WTC11 (cell line): Measurements from ENCODE around the gene GAB1. TPM values are rescaled to one million over a fixed set of nuclear protein-coding genes. Genes with fewer than 3 reads are reported as not detected.

Experiments
- ELF4 ChIP-seq: sonication (generic); formaldehyde crosslinking; IDR thresholded peaks from 2 replicates; pipeline ENCODE4 v1.8.1; 2022; ENCODE audit warnings: low read depth, mild to moderate bottlenecking, moderate library complexity, missing genetic modification reagents
- FOXK1 ChIP-seq: sonication (generic); formaldehyde crosslinking; IDR thresholded peaks from 2 replicates; pipeline ENCODE4 v1.8.0; 2022; ENCODE audit warnings: mild to moderate bottlenecking, moderate library complexity, missing genetic modification reagents
- GABPB1 ChIP-seq: sonication (generic); formaldehyde crosslinking; IDR thresholded peaks from 2 replicates; pipeline ENCODE4 v1.8.1; 2023; ENCODE audit warnings: mild to moderate bottlenecking, missing genetic modification reagents
- GTF2I ChIP-seq: fragments of 250-450 bp; sonication (Bioruptor Pico); conservative IDR thresholded peaks from 2 replicates; pipeline ENCODE4 v1.4.0; 2021; ENCODE audit warnings: mild to moderate bottlenecking
- PRDM15 ChIP-seq: sonication (generic); formaldehyde crosslinking; IDR thresholded peaks from 2 replicates; pipeline ENCODE4 v1.8.0; 2022; ENCODE audit warnings: missing genetic modification reagents
- PRRX2 ChIP-seq: fragments of 250-450 bp; sonication (Bioruptor Pico); IDR thresholded peaks from 2 replicates; pipeline ENCODE4 v1.8.0; 2021; ENCODE audit warnings: mild to moderate bottlenecking
- RELA ChIP-seq: sonication (generic); formaldehyde crosslinking; IDR thresholded peaks from 2 replicates; pipeline ENCODE4 v1.8.1; 2022; ENCODE audit warnings: missing genetic modification reagents, mild to moderate bottlenecking, borderline replicate concordance
- ZNF232 ChIP-seq: sonication (generic); formaldehyde crosslinking; IDR thresholded peaks from 2 replicates; pipeline ENCODE4 v1.8.0; 2022; ENCODE audit warnings: mild to moderate bottlenecking, missing genetic modification reagents
- ZNF396 ChIP-seq: fragments of 250-450 bp; sonication (Bioruptor Pico); IDR thresholded peaks from 2 replicates; pipeline ENCODE4 v1.8.0; 2021; ENCODE audit warnings: mild to moderate bottlenecking, moderate library complexity, borderline replicate concordance
- total RNA-seq: library from RNA; stranded (reverse); gene quantifications from 3 replicates; pipeline ENCODE4 v1.2.3, GENCODE V29; 2021
- TF ChIP-seq, protein P1 (sequence below): fragments of 250-450 bp; sonication (Bioruptor Pico); IDR thresholded peaks from 2 replicates; pipeline ENCODE4 v1.9.0; 2021; ENCODE audit warnings: mild to moderate bottlenecking, borderline replicate concordance
- TF ChIP-seq, protein P2 (sequence below): sonication (generic); formaldehyde crosslinking; IDR thresholded peaks from 2 replicates; pipeline ENCODE4 v1.8.0; 2022; ENCODE audit warnings: mild to moderate bottlenecking, missing genetic modification reagents
- TF ChIP-seq, protein P3 (sequence below): sonication (generic); formaldehyde crosslinking; IDR thresholded peaks from 2 replicates; pipeline ENCODE4 v1.8.1; 2023; ENCODE audit warnings: mild to moderate bottlenecking, moderate library complexity, missing genetic modification reagents
- TF ChIP-seq, protein P4 (sequence below): sonication (generic); formaldehyde crosslinking; IDR thresholded peaks from 2 replicates; pipeline ENCODE4 v1.8.0; 2023; ENCODE audit warnings: missing genetic modification reagents
- TF ChIP-seq, protein P5 (sequence below): fragments of 250-450 bp; sonication (Bioruptor Pico); conservative IDR thresholded peaks from 2 replicates; pipeline ENCODE4 v1.9.0; 2021; ENCODE audit warnings: mild to moderate bottlenecking
- TF ChIP-seq, protein P6 (sequence below): fragments of 250-450 bp; sonication (Bioruptor Pico); IDR thresholded peaks from 2 replicates; pipeline ENCODE4 v1.8.0; 2021; ENCODE audit warnings: mild to moderate bottlenecking

GAB1 gene
- total RNA-seq, 1 experiment from 2014 or later = 17.4 TPM

- TF ChIP-seq, protein P1, sequence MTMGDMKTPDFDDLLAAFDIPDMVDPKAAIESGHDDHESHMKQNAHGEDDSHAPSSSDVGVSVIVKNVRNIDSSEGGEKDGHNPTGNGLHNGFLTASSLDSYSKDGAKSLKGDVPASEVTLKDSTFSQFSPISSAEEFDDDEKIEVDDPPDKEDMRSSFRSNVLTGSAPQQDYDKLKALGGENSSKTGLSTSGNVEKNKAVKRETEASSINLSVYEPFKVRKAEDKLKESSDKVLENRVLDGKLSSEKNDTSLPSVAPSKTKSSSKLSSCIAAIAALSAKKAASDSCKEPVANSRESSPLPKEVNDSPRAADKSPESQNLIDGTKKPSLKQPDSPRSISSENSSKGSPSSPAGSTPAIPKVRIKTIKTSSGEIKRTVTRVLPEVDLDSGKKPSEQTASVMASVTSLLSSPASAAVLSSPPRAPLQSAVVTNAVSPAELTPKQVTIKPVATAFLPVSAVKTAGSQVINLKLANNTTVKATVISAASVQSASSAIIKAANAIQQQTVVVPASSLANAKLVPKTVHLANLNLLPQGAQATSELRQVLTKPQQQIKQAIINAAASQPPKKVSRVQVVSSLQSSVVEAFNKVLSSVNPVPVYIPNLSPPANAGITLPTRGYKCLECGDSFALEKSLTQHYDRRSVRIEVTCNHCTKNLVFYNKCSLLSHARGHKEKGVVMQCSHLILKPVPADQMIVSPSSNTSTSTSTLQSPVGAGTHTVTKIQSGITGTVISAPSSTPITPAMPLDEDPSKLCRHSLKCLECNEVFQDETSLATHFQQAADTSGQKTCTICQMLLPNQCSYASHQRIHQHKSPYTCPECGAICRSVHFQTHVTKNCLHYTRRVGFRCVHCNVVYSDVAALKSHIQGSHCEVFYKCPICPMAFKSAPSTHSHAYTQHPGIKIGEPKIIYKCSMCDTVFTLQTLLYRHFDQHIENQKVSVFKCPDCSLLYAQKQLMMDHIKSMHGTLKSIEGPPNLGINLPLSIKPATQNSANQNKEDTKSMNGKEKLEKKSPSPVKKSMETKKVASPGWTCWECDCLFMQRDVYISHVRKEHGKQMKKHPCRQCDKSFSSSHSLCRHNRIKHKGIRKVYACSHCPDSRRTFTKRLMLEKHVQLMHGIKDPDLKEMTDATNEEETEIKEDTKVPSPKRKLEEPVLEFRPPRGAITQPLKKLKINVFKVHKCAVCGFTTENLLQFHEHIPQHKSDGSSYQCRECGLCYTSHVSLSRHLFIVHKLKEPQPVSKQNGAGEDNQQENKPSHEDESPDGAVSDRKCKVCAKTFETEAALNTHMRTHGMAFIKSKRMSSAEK (CRISPR knock-in tag) = peak; percentile 52; the same call in 1 of the 2 replicates
- peak; percentile 69; the same call in 1 of the 2 replicates for TF ChIP-seq GTF2I (CRISPR knock-in tag)
- TF ChIP-seq, protein P2, sequence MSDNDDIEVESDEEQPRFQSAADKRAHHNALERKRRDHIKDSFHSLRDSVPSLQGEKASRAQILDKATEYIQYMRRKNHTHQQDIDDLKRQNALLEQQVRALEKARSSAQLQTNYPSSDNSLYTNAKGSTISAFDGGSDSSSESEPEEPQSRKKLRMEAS (CRISPR knock-in tag) = 0 out of 2 replicates have a peak, but pooled peaks have one; percentile 3
- TF ChIP-seq, protein P3, sequence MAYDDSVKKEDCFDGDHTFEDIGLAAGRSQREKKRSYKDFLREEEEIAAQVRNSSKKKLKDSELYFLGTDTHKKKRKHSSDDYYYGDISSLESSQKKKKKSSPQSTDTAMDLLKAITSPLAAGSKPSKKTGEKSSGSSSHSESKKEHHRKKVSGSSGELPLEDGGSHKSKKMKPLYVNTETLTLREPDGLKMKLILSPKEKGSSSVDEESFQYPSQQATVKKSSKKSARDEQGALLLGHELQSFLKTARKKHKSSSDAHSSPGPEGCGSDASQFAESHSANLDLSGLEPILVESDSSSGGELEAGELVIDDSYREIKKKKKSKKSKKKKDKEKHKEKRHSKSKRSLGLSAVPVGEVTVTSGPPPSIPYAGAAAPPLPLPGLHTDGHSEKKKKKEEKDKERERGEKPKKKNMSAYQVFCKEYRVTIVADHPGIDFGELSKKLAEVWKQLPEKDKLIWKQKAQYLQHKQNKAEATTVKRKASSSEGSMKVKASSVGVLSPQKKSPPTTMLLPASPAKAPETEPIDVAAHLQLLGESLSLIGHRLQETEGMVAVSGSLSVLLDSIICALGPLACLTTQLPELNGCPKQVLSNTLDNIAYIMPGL (CRISPR knock-in tag) = no peak
- no peak for TF ChIP-seq PRRX2 (CRISPR knock-in tag)
- TF ChIP-seq, protein P4, sequence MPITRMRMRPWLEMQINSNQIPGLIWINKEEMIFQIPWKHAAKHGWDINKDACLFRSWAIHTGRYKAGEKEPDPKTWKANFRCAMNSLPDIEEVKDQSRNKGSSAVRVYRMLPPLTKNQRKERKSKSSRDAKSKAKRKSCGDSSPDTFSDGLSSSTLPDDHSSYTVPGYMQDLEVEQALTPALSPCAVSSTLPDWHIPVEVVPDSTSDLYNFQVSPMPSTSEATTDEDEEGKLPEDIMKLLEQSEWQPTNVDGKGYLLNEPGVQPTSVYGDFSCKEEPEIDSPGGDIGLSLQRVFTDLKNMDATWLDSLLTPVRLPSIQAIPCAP (CRISPR knock-in tag) = no peak
- TF ChIP-seq GABPB1 (CRISPR knock-in tag) = no peak
- no peak for TF ChIP-seq FOXK1 (CRISPR knock-in tag)
- no peak for TF ChIP-seq ZNF232 (CRISPR knock-in tag)
- TF ChIP-seq, protein P5, sequence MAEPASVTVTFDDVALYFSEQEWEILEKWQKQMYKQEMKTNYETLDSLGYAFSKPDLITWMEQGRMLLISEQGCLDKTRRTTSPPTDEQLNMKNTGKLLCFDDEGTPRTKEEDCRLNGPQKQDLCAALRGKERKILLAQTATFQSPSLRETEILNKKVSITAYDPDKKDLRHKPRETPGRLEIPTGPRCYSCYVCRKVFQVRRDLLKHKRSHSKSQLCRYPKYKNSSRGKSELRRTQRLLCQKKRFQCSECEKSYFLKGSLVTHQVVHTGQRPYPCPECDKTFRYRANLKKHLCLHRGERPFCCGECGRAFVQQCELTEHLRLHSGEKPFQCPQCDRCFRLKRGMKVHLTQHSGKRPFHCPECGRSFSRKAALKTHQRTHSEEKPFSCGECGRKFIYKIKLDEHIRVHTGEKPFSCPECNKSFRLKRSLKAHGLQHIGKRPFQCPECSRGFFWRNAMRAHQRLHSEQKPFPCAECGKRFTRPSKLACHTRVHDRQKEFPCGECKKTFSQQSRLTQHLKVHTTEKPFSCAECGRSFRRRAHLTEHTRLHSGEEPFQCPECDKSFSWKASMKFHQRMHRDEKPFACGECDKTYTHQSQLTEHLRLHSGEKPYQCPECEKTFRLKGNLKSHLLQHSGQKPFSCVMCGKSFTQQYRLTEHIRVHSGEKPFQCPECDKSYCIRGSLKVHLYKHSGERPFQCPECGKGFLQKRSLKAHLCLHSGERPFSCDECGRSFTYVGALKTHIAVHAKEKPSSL = peak; percentile 69; the same call in 1 of the 2 replicates
- no peak for TF ChIP-seq ELF4 (CRISPR knock-in tag)
- TF ChIP-seq ZNF396 = no peak
- no peak for TF ChIP-seq RELA (CRISPR knock-in tag)
- TF ChIP-seq, protein P6, sequence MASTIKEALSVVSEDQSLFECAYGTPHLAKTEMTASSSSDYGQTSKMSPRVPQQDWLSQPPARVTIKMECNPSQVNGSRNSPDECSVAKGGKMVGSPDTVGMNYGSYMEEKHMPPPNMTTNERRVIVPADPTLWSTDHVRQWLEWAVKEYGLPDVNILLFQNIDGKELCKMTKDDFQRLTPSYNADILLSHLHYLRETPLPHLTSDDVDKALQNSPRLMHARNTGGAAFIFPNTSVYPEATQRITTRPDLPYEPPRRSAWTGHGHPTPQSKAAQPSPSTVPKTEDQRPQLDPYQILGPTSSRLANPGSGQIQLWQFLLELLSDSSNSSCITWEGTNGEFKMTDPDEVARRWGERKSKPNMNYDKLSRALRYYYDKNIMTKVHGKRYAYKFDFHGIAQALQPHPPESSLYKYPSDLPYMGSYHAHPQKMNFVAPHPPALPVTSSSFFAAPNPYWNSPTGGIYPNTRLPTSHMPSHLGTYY (CRISPR knock-in tag) = no peak
- TF ChIP-seq PRDM15 = no peak
Observed at GRCh38 chr4:143431526-143432257, 95.0 kb downstream of the GAB1 start (continued).
